Mammary epithelial cell (primary cell): ENCODE results near the gene LDHAL6A.

Experiments used
- CTCF ChIP-seq, 2 donors: IDR thresholded peaks in 1 of 2; conservative IDR thresholded peaks in 1 of 2; 2 replicates each; pipeline ENCODE4 v1.5.1; 2011 to 2012; ENCODE audit warnings: inconsistent platforms in 2 of 2, low read length in 2 of 2, mild to moderate bottlenecking in 2 of 2, control low read depth in 1 of 2, low read depth in 1 of 2; ENCODE audit not compliant: insufficient read depth in 1 of 2; ENCODE audit errors: extremely low read depth in 1 of 2
- EZH2 ChIP-seq: IDR thresholded peaks from 2 replicates; pipeline ENCODE4 v1.6.1; 2012; ENCODE audit warnings: low read length, inconsistent platforms, borderline replicate concordance

DNA sequence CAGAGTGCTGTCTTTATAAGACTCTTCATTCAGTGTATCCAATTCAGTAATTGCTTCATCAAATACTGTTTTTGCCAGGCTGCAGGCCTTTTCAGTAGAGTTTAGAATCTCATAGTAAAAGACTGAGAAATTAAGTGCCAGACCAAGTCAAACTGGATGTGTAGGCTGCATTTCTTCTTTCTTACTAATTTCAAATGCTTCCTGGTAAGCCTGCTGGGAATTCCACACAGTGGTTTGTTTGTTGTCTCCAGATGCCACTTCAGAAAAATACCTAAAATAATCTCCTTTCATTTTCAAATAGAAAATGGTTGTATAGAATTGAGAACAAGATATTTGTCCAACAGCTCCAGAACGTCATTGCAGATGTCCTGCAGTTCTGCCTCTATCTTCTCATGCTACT, 34.7 kb downstream of the LDHAL6A start:
- TF ChIP-seq CTCF (conservative IDR thresholded peaks at IDR 0.05 in 1 of 2, IDR thresholded peaks at IDR 0.05 in 1 of 2; ENCODE audit: extremely low read depth in 1 of 2, insufficient read depth in 1 of 2, low read depth in 1 of 2, low read length in 2 of 2) (no peak), EZH2 (no peak)
